Lung (tissue), 12 donors: ENCODE results near the gene MT1B. TPM values are rescaled to one million over a fixed set of nuclear protein-coding genes. Genes with fewer than 3 reads are reported as not detected.

Experiments
- ATAC-seq: fragments of 200-7000 bp; cut with Tn5 transposase; one replicate; pipeline ENCODE4 v1.9.1; 2020; ENCODE audit warnings: moderate number of reproducible peaks; ENCODE audit not compliant: insufficient read depth, low FRiP score
- DNase-seq, 3 donors: peaks; one replicate each; pipeline ENCODE4 v3.0.0-alpha.2; 2013 to 2017
- H3K27ac ChIP-seq, 2 donors: one replicate each; pipeline ENCODE4 v1.5.1; 2013; ENCODE audit warnings: mild to moderate bottlenecking in 2 of 2, moderate library complexity in 2 of 2, control low read depth in 1 of 2, inconsistent platforms in 1 of 2, low read depth in 1 of 2, low read length in 1 of 2
- H3K27me3 ChIP-seq, 3 donors: one replicate each; pipeline ENCODE4 v1.5.1; 2013; ENCODE audit warnings: low read length in 2 of 3; ENCODE audit not compliant: control insufficient read depth in 3 of 3, insufficient read depth in 3 of 3
- H3K36me3 ChIP-seq, 4 donors: one replicate each; pipeline ENCODE4 v1.5.1; 2013; ENCODE audit warnings: low read length in 4 of 4, mild to moderate bottlenecking in 1 of 4, moderate library complexity in 1 of 4; ENCODE audit not compliant: control insufficient read depth in 4 of 4, insufficient read depth in 4 of 4
- H3K4me1 ChIP-seq, 5 donors: one replicate each; pipeline ENCODE4 v1.5.1; 2013; ENCODE audit warnings: low read length in 5 of 5, mild to moderate bottlenecking in 2 of 5, moderate library complexity in 1 of 5; ENCODE audit not compliant: control insufficient read depth in 5 of 5, insufficient read depth in 5 of 5
- H3K4me3 ChIP-seq: one replicate; pipeline ENCODE4 v1.5.1; 2013; ENCODE audit warnings: mild to moderate bottlenecking, control low read depth, moderate library complexity
- H3K9ac ChIP-seq, 2 donors: one replicate each; pipeline ENCODE4 v1.5.1; 2013; ENCODE audit warnings: low read length in 2 of 2, control low read depth in 1 of 2; ENCODE audit not compliant: insufficient read depth in 1 of 2
- H3K9me3 ChIP-seq, 4 donors: one replicate each; pipeline ENCODE4 v1.5.1; 2013; ENCODE audit warnings: low read length in 3 of 4, mild to moderate bottlenecking in 1 of 4, moderate library complexity in 1 of 4; ENCODE audit not compliant: control insufficient read depth in 4 of 4, insufficient read depth in 3 of 4
- WGBS, 2 donors: extraction: QIAGEN DNeasy Blood & Tissue Kit; methylation state at CpG; one replicate each; pipeline ENCODE4 v1.1.7; 2013; 5-methylcytosine and 5-hydroxymethylcytosine counted together
- polyA plus RNA-seq, 2 donors: library from polyadenylated mRNA; stranded (reverse); fragments of 200-250 nt; gene quantifications; one replicate each; pipeline ENCODE4 v1.2.1, GENCODE V29; 2013
- total RNA-seq, 2 donors: library from RNA; depleted of rRNA in 1 of 2; stranded (reverse); fragments of >200 nt in 1 of 2; gene quantifications; one replicate each; pipeline ENCODE4 v1.2.1, GENCODE V29; 2014 to 2021
- TF ChIP-seq, protein P1 (sequence below): IDR thresholded peaks from 2 replicates; pipeline ENCODE4 v1.5.1; 2012; ENCODE audit warnings: mild to moderate bottlenecking; ENCODE audit errors: control extremely low read depth, extremely low read depth
- donor health status: control.
- donor health status: control.
- donor health status: Bipolar disorder and iron deficiency.
- donor health status: healthy.
- donor health status: DM: yes; HTN: yes; CAD: no.

The MT1B gene
- total and polyA plus RNA-seq, 4 donors: not detected

DNA sequence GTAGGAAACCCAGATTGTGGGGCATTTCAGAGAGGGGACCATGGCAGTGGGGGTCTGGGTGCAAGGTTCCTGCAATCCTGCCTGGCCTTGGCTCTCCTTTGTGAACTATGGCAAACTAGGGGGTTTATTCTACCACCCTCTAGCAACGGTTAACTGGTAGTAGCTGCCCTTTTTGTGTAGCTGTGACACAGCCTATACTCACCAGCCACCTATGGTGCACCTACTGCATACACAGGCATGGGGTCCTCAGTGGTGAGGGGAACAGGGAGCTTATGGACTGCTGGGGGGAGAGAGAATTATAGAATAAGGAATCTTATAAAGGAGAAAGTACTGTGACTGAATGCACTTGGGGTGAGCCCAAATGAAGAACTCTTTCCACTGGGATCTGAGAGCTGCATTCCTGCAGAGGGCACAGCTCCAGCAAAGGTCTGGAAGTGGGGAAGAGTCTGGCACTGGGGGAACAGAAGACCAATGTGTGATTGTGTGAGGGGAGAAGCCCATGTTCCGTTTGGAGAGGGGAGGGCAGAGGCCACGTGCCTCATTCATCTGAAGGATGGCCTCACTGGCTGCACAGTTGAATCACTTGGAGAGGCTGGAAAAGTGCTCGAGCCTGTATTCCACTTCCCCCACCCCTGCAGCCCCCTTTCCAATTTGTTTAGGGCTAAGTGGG is 32.7 kb downstream of the MT1B start:
- 80 to 94% methylated on average over 4 of the region's 4 CpGs for WGBS, 2 donors
- TF ChIP-seq, protein P1, sequence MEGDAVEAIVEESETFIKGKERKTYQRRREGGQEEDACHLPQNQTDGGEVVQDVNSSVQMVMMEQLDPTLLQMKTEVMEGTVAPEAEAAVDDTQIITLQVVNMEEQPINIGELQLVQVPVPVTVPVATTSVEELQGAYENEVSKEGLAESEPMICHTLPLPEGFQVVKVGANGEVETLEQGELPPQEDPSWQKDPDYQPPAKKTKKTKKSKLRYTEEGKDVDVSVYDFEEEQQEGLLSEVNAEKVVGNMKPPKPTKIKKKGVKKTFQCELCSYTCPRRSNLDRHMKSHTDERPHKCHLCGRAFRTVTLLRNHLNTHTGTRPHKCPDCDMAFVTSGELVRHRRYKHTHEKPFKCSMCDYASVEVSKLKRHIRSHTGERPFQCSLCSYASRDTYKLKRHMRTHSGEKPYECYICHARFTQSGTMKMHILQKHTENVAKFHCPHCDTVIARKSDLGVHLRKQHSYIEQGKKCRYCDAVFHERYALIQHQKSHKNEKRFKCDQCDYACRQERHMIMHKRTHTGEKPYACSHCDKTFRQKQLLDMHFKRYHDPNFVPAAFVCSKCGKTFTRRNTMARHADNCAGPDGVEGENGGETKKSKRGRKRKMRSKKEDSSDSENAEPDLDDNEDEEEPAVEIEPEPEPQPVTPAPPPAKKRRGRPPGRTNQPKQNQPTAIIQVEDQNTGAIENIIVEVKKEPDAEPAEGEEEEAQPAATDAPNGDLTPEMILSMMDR: no peak
- Histone ChIP-seq H3K27me3 (no peaks in the 10 kb centered on the region), H3K4me1 (peaks cover 0 to 15% (median 2%) of the 10 kb centered on the region in 5 donors), H3K9me3 (no peaks in the 10 kb centered on the region), H3K4me3 (no peak overlapping the region), H3K27ac (no peak overlapping the region), H3K9ac (no peak overlapping the region), H3K36me3 (peaks cover 0 to 2% (median 0%) of the 10 kb centered on the region in 4 donors)
- ATAC-seq (no peak), DNase-seq (no peak)

- H3K4me3 ChIP-seq: no peak overlapping the region
- peaks cover 0 to 15% (median 2%) of the 10 kb centered on the region in 5 donors for H3K4me1 ChIP-seq
- WGBS, 2 donors: 89 to 90% methylated on average over 4 of the region's 4 CpGs
- H3K9me3 ChIP-seq: no peaks in the 10 kb centered on the region
- TF ChIP-seq, protein P1: no peak
- no peak overlapping the region for H3K9ac ChIP-seq
- ATAC-seq (no peak), DNase-seq (no peak)
- H3K36me3 ChIP-seq: peaks cover 0 to 2% (median 0%) of the 10 kb centered on the region in 4 donors
- no peak overlapping the region for H3K27ac ChIP-seq
- H3K27me3 ChIP-seq: no peaks in the 10 kb centered on the region
These were observed 33.4 kb downstream of the MT1B start for GRCh38 chr16:56684926-56685590.

DNA sequence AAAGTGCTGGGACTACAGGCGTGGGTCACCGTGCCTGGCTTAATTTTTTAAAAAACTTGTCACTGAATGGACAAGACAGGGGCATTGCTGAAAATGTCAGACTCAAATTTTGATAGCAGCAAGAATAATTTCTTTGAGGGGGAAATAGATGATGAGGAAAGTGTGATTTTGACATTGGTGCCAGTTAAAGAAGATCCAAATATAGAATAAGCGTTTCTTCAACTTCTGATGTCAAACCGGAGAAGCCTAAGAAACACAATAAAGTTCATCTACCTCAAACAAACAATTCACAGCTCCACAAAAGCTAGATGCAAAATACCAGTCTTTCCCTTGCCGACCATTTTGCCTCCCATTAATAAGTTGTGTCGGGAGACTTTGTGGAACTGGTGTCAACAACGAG is 35.1 kb downstream of the MT1B start:
- Histone ChIP-seq H3K27ac (no peak overlapping the region), H3K27me3 (no peaks in the 10 kb centered on the region), H3K36me3 (peaks cover 0 to 2% (median 0%) of the 10 kb centered on the region in 4 donors), H3K4me1 (peaks cover 0 to 15% (median 2%) of the 10 kb centered on the region in 5 donors), H3K9ac (no peak overlapping the region), H3K4me3 (no peak overlapping the region), H3K9me3 (no peaks in the 10 kb centered on the region)
- WGBS, 2 donors: 97% methylated on average over 7 of the region's 7 CpGs
- no peak for ATAC-seq
- TF ChIP-seq, protein P1: no peak
- DNase-seq: no peak
